GM18873 (cell line): ENCODE results near the gene RAD51B.

Experiments
- ATAC-seq: cut with Tn5 transposase; IDR thresholded peaks from one replicate; pipeline ENCODE4 v1.9.1; 2021; ENCODE audit warnings: mild to moderate bottlenecking, moderate library complexity, moderate number of reproducible peaks; ENCODE audit not compliant: unreplicated experiment, low FRiP score

The RAD51B gene

GRCh38 chr14:68135566-68135965, 316.0 kb downstream of the RAD51B start:
- no peak for ATAC-seq

- no peak for ATAC-seq
Measured at GRCh38 chr14:68137704-68138619, 318.4 kb downstream of the RAD51B start.

- ATAC-seq: no peak
Measured at GRCh38 chr14:68139431-68140075, 320.0 kb downstream of the RAD51B start.

GRCh38 chr14:68140076-68140741, 320.6 kb downstream of the RAD51B start:
- no peak for ATAC-seq

- no peak for ATAC-seq
Measured at GRCh38 chr14:68140806-68141205, 321.2 kb downstream of the RAD51B start.

GRCh38 chr14:68141281-68142088, 321.9 kb downstream of the RAD51B start:
- no peak for ATAC-seq

GRCh38 chr14:68143341-68143841, 323.8 kb downstream of the RAD51B start:
- no peak for ATAC-seq

GRCh38 chr14:68144051-68144681, 324.6 kb downstream of the RAD51B start:
- no peak for ATAC-seq

GRCh38 chr14:68145036-68145435, 325.5 kb downstream of the RAD51B start:
- no peak for ATAC-seq

- ATAC-seq: no peak
Measured at GRCh38 chr14:68145539-68145938, 326.0 kb downstream of the RAD51B start.

GRCh38 chr14:68146818-68147217, 327.2 kb downstream of the RAD51B start:
- ATAC-seq: no peak

GRCh38 chr14:68147303-68147702, 327.7 kb downstream of the RAD51B start:
- no peak for ATAC-seq

- no peak for ATAC-seq
Measured at GRCh38 chr14:68148276-68148675, 328.7 kb downstream of the RAD51B start.

- ATAC-seq: no peak
Measured at GRCh38 chr14:68148763-68149162, 329.2 kb downstream of the RAD51B start.

- no peak for ATAC-seq
Measured at GRCh38 chr14:68153275-68153674, 333.7 kb downstream of the RAD51B start.

GRCh38 chr14:68154275-68154674, 334.7 kb downstream of the RAD51B start:
- ATAC-seq: no peak

GRCh38 chr14:68157971-68158371, 338.4 kb downstream of the RAD51B start:
- ATAC-seq: no peak

GRCh38 chr14:68158640-68159039, 339.1 kb downstream of the RAD51B start:
- ATAC-seq: no peak

GRCh38 chr14:68159701-68160633, 340.4 kb downstream of the RAD51B start:
- no peak for ATAC-seq
